Measurements from ENCODE around the gene DOCK4. TPM values are rescaled to one million over a fixed set of nuclear protein-coding genes. Genes with fewer than 3 reads are reported as not detected.

Gene DOCK4
- total RNA-seq, 3 donors from 2014 or later: 1.1 to 2.1 (median 2.1) TPM

GRCh38 chr7:112079122-112079521, 127.1 kb downstream of the DOCK4 start:
- Mint-ChIP-seq H3K4me1 (ENCODE audit: low read depth) (peaks cover 10% of the 10 kb centered on the region), H3K36me3 (ENCODE audit: insufficient read depth) (no peaks in the 10 kb centered on the region), H3K27me3 (ENCODE audit: low read depth) (peaks cover 25% of the 10 kb centered on the region), H3K4me3 (no peak overlapping the region), H3K9me3 (no peaks in the 10 kb centered on the region)
- ATAC-seq: no peak
- DNase-seq: no peak

GRCh38 chr7:112076324-112076723, 129.9 kb downstream of the DOCK4 start:
- H3K4me1 Mint-ChIP-seq (ENCODE audit: low read depth): peaks cover 8% of the 10 kb centered on the region
- H3K36me3 Mint-ChIP-seq (ENCODE audit: insufficient read depth): no peaks in the 10 kb centered on the region
- H3K27me3 Mint-ChIP-seq (ENCODE audit: low read depth): peaks cover 24% of the 10 kb centered on the region
- DNase-seq (no peak), ATAC-seq (no peak)
- H3K4me3 Mint-ChIP-seq: no peak overlapping the region
- H3K9me3 Mint-ChIP-seq: no peaks in the 10 kb centered on the region

DNA sequence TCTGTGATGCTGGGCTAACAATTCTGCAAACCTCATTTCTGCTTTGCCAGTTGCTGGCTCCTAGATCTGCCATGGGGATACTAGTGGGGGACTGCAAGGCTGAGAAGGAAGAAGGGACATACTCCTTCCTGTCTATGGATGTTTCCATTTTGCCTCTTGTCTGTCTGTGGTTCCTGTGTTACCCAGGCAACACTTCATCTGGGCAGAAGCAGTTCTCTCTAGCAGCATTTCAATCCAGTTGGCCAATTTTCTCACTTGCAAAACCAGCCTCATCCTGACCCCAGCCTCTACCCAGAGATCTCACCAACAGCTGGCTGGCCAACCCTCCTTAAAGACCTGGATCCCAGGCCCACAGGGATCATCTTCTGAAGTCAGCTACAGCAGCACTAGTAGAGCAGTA, 131.7 kb downstream of the DOCK4 start:
- H3K36me3 Mint-ChIP-seq (ENCODE audit: insufficient read depth): no peaks in the 10 kb centered on the region

GRCh38 chr7:112073530-112073929, 132.7 kb downstream of the DOCK4 start:
- no peak for ATAC-seq
- no peak overlapping the region for H3K4me3 Mint-ChIP-seq
- no peaks in the 10 kb centered on the region for H3K9me3 Mint-ChIP-seq

More for the DNA sequence above, 131.7 kb downstream of the DOCK4 start:
- no peak for DNase-seq
- no peak overlapping the region for H3K4me3 Mint-ChIP-seq
- ATAC-seq: no peak
- no peaks in the 10 kb centered on the region for H3K4me1 Mint-ChIP-seq (ENCODE audit: low read depth)
- H3K27me3 Mint-ChIP-seq (ENCODE audit: low read depth): peaks cover 22% of the 10 kb centered on the region
- no peaks in the 10 kb centered on the region for H3K9me3 Mint-ChIP-seq

GRCh38 chr7:112072541-112073245, 133.5 kb downstream of the DOCK4 start:
- Mint-ChIP-seq H3K4me3 (no peak overlapping the region), H3K4me1 (ENCODE audit: low read depth) (no peaks in the 10 kb centered on the region), H3K27me3 (ENCODE audit: low read depth) (peaks cover 15% of the 10 kb centered on the region), H3K9me3 (no peaks in the 10 kb centered on the region), H3K36me3 (ENCODE audit: insufficient read depth) (no peaks in the 10 kb centered on the region)
- ATAC-seq: no peak
- DNase-seq: no peak

More at GRCh38 chr7:112073530-112073929, 132.7 kb downstream of the DOCK4 start:
- no peak for DNase-seq
- Mint-ChIP-seq H3K27me3 (ENCODE audit: low read depth) (peaks cover 21% of the 10 kb centered on the region), H3K4me1 (ENCODE audit: low read depth) (no peaks in the 10 kb centered on the region), H3K36me3 (ENCODE audit: insufficient read depth) (no peaks in the 10 kb centered on the region)

DNA sequence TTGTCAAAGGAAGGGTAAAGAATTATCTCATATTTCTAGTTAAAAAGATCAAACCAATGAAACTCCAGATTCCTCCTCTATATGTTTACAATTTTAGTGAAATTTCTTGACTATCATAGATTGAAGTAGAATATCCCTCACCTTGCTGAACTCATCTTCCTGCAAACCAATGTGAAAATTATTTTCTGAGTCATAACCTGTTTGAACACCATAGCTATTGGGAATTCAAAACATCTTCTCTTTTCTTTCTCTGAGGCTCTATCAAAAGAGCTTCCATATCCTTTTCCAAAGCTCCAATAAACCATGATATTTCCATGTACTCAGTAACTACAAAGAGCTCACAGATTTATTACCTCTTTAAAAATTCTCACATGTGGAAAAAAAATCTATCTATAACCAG, 134.3 kb downstream of the DOCK4 start:
- no peak for ATAC-seq
- no peaks in the 10 kb centered on the region for H3K9me3 Mint-ChIP-seq
- no peak for DNase-seq
- H3K36me3 Mint-ChIP-seq (ENCODE audit: insufficient read depth): no peaks in the 10 kb centered on the region
- no peak overlapping the region for H3K4me3 Mint-ChIP-seq
- peaks cover 15% of the 10 kb centered on the region for H3K27me3 Mint-ChIP-seq (ENCODE audit: low read depth)
- no peaks in the 10 kb centered on the region for H3K4me1 Mint-ChIP-seq (ENCODE audit: low read depth)

GRCh38 chr7:112070674-112071256, 135.4 kb downstream of the DOCK4 start:
- Mint-ChIP-seq H3K9me3 (no peaks in the 10 kb centered on the region), H3K4me1 (ENCODE audit: low read depth) (no peaks in the 10 kb centered on the region), H3K27me3 (ENCODE audit: low read depth) (peaks cover 12% of the 10 kb centered on the region), H3K36me3 (ENCODE audit: insufficient read depth) (no peaks in the 10 kb centered on the region), H3K4me3 (no peak overlapping the region)
- no peak for ATAC-seq
- DNase-seq: no peak

- Mint-ChIP-seq H3K4me1 (ENCODE audit: low read depth) (no peaks in the 10 kb centered on the region), H3K9me3 (no peaks in the 10 kb centered on the region), H3K27me3 (ENCODE audit: low read depth) (peaks cover 12% of the 10 kb centered on the region), H3K4me3 (no peak overlapping the region), H3K36me3 (ENCODE audit: insufficient read depth) (no peaks in the 10 kb centered on the region)
- no peak for ATAC-seq
- no peak for DNase-seq
Measured at GRCh38 chr7:112069879-112070321, 136.3 kb downstream of the DOCK4 start.

DNA sequence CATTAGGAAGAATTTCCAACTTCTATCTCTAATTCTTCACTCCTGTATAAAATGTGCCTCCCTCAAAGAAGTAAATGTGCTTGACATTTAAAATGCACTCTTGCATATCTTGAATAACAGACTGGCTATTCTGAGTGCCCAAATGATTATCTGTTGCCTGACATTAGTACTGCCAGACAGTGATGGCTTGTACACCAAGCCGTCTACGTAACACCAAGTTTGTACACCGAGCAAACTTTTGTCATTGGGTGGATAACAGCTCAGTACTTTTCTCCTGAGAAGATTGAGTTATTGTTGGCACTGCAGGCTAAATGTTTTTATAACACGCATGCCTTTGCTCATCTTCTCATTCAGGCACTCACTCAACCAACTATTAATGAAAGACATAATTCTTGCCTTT, 137.2 kb downstream of the DOCK4 start:
- H3K27me3 Mint-ChIP-seq (ENCODE audit: low read depth): peaks cover 10% of the 10 kb centered on the region
- H3K4me3 Mint-ChIP-seq: no peak overlapping the region
- H3K4me1 Mint-ChIP-seq (ENCODE audit: low read depth): no peaks in the 10 kb centered on the region
- DNase-seq: no peak
- no peaks in the 10 kb centered on the region for H3K36me3 Mint-ChIP-seq (ENCODE audit: insufficient read depth)
- no peak for ATAC-seq
- H3K9me3 Mint-ChIP-seq: no peaks in the 10 kb centered on the region

DNA sequence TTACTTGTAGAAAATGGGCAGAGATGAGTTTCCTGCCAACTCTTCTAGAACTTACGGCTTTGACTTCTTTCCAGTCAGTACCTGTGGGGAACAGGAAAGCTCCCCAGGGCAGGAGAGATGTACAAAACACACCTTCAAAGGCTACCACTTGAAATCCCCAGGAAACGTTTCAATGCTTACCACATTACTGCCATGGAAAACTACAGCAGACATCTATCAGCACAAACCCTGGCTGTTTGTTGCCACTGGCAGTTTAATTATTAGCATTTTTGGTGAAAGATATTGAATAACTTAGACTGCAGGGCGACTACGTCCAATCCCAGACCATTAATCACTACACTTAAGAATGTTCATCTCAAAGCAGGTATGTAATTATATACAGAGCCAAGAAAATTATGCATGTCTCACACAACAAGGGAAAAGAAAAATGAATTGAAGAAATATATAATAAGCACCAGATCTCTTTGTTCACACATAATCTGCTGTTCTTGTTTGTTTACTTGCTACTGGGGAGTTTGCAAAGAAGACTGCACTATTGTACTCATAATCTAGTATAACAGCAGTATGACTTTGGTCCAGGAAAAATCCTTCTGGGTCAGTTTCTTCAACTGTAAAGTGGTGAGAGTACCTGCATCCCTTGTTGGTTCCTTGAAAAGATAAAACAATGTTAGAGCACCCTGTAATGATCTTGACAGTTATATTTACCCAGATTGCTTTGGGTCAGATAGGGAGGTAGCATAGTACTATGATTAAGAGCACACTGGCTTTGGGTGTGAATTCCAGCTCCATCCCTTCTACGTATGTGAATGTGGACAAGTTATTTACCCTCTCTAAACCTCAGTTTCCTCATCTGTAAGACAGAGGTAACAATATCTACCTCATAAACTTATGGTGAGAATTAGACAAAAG, 138.3 kb downstream of the DOCK4 start:
- Mint-ChIP-seq H3K36me3 (ENCODE audit: insufficient read depth) (no peaks in the 10 kb centered on the region), H3K27me3 (ENCODE audit: low read depth) (peaks cover 10% of the 10 kb centered on the region), H3K4me1 (ENCODE audit: low read depth) (no peaks in the 10 kb centered on the region), H3K9me3 (no peaks in the 10 kb centered on the region), H3K4me3 (no peak overlapping the region)
- DNase-seq (no peak), ATAC-seq (no peak)

DNA sequence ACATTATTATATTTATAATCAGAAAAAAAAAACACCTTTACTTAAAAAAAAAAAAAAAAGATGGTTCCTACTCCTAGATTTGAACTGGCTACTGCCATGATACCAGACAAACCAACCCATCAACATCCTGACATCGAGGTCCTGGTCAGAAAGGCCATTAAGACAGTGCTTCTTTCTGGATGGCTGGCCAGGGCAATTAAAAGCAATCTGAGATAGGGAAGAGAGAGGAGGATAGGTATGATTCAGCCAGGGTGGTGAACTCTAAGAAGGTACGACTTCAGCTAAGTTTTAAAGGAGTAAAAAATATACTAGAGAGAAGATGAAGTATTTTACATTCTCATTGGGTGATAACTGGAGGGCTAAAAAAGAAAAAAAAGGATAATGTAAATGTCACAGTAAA, 139.0 kb downstream of the DOCK4 start:
- Mint-ChIP-seq H3K4me1 (ENCODE audit: low read depth) (no peaks in the 10 kb centered on the region), H3K27me3 (ENCODE audit: low read depth) (peaks cover 10% of the 10 kb centered on the region), H3K36me3 (ENCODE audit: insufficient read depth) (no peaks in the 10 kb centered on the region), H3K4me3 (no peak overlapping the region), H3K9me3 (no peaks in the 10 kb centered on the region)
- ATAC-seq (no peak), DNase-seq (no peak)

- no peaks in the 10 kb centered on the region for H3K9me3 Mint-ChIP-seq
- no peak overlapping the region for H3K4me3 Mint-ChIP-seq
- no peaks in the 10 kb centered on the region for H3K36me3 Mint-ChIP-seq (ENCODE audit: insufficient read depth)
- H3K27me3 Mint-ChIP-seq (ENCODE audit: low read depth): peaks cover 10% of the 10 kb centered on the region
- DNase-seq (no peak), ATAC-seq (no peak)
- no peaks in the 10 kb centered on the region for H3K4me1 Mint-ChIP-seq (ENCODE audit: low read depth)
Measured at GRCh38 chr7:112065758-112066157, 140.4 kb downstream of the DOCK4 start.

DNA sequence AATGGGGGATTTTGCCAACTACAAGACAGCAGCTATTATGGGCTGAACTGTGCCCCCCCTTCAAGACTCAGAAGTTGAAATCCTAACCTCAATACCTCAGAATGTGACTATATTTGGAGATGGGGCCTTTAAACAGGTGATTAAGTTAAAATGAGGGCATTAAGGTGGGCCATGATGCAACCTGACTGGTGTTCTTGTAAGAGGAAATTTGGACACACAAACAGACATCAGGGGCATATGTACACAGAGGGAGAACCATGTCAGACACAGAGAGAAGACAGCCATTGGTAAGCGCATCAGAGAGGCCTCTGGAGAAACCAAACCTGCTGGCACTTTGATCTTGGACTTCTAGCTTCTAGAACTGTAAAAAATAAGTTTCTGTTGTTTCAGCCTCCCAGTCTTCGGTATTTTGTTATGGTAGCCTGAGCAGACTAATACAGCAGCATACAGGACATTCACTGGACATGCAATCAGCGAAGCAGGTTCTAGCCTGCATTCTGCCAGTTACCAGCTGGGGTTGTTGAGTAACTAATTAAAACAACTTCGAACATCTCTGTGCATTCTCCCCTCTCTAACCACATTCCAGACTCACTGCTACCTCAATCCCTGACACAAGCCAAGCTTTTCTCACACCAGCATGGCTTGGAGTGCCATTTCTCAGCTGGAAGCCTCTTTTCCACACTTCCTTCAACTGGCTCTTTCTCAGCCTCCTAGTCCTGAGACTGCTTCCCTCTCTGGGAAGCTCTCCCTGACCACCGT, 141.4 kb downstream of the DOCK4 start:
- Mint-ChIP-seq H3K4me1 (ENCODE audit: low read depth) (no peaks in the 10 kb centered on the region), H3K36me3 (ENCODE audit: insufficient read depth) (no peaks in the 10 kb centered on the region), H3K4me3 (no peak overlapping the region), H3K27me3 (ENCODE audit: low read depth) (peaks cover 5% of the 10 kb centered on the region), H3K9me3 (no peaks in the 10 kb centered on the region)
- no peak for ATAC-seq
- DNase-seq: no peak

DNA sequence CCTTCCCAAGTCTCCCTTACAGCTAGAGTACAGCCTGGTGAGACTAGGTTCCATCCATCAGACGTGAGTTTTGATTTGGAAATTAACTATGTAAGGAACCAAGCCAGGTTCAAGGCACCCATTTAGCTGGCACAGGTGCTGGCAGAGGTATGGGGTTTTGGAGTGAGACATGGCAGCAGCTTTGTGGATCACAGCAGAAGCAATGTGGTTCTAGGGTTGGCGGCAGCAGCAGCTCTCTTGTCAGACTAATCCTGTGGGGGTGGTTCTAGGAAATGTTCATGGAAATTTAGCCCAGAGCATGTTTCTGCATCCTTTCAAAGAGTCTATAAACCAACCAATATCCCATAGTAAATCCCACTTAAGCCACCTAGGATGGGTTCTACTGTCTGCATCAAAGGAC, 142.2 kb downstream of the DOCK4 start:
- Mint-ChIP-seq H3K4me3 (no peak overlapping the region), H3K4me1 (ENCODE audit: low read depth) (no peaks in the 10 kb centered on the region), H3K9me3 (no peaks in the 10 kb centered on the region), H3K27me3 (ENCODE audit: low read depth) (peaks cover 4% of the 10 kb centered on the region), H3K36me3 (ENCODE audit: insufficient read depth) (no peaks in the 10 kb centered on the region)
- ATAC-seq (no peak), DNase-seq (no peak)
